GM12872 (cell line): ENCODE data around the gene ACOX3.
A peak's percentile ranks its signal among the peaks of the same experiment; 100 is the strongest.

Experiments used
- CTCF ChIP-seq: IDR thresholded peaks from 3 replicates; pipeline ENCODE4 v1.5.1; 2011; ENCODE audit warnings: low read depth, mild to moderate bottlenecking, low read length, moderate library complexity; ENCODE audit not compliant: insufficient read depth

ACOX3 gene

DNA sequence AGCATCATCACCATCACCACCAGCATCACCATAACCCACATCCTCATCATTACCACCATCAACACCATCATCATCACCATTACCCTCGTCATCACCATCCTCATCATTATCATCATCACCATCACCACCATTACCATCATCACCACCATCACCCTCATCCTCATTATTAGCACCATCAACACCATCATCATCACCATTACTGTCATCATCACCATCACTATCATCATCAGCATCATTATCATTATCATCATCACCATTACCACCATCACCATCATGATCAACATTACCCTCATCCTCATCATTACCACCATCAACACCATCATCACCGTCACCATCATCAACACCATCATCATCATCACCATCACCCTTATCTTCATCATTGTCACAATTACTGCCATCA lies 119.3 kb downstream of the ACOX3 start:
- no peak for TF ChIP-seq CTCF

DNA sequence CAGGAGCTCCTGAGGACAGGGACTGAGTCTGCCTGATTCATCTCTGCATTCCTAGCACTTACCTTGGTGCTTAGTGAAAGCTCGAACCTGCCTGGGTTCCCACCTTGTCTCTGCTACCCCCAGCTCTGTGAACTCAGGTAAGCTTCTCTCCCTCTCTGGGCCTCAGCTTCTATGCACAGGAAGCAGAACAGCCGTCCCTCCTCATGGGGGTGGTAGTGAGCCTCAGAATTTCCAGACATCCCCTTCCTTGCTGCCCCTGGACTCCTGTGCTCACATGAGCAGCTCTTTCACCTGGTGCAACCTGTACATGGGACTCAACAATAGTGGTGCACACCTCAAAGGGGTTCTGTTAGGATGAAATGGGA lies 120.2 kb downstream of the ACOX3 start:
- peak; percentile 41; the same call in 2 of the 3 replicates for TF ChIP-seq CTCF

DNA sequence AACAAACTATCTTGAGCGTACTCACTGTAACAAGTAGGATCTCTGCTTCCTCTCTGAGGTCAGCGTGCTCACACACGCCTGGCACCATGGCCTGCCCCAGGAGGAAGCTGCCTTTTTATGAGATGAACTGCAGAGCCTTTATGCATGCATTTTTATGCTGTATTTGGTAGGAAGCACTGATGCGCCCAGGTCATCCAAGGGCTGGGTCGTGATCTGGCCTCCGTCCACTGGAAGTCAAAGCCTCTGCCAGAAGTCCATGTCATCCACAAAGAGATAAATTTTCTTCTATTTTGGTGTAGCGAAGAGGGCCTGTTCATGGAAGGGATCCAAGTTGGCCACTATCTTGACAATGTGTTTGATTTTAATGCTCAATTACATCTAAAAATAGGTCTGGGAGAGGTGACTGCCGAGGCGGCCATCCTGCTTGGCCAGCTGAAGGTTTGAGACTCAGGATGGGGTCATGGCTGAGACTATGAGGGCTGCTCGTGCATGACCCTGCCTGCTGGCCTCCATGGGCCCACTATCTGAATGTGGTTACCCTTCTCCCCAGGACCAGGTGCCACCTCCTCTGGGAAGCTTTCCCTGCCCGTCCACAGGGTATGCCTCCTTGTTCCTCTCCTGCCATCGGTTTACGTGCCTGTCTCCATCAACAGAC lies 120.7 kb downstream of the ACOX3 start:
- no peak for TF ChIP-seq CTCF

GRCh38 chr4:8319061-8319460 lies 121.5 kb downstream of the ACOX3 start:
- TF ChIP-seq CTCF = no peak

GRCh38 chr4:8318509-8318908 lies 122.0 kb downstream of the ACOX3 start:
- no peak for TF ChIP-seq CTCF

DNA sequence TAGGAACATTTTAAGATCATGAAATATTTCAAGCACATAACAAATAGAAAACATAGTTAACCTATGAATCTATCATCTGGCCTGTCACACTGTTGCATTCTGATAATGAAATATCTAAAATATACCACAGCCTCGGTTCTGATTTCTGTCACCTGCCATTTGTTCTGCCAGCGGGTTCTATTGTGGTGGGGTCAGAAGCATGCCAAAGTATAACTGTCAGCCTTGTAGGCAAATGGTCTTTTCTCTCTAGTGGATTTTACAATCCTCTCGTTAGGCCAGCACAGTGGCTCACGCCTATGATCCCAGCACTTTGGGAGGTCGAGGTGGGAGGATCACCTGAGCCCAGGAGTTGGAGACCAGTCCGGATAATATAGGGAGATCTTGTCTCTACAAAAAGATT lies 123.0 kb downstream of the ACOX3 start:
- TF ChIP-seq CTCF = no peak

- TF ChIP-seq CTCF = no peak
Measured at GRCh38 chr4:8316911-8317351, 123.6 kb downstream of the ACOX3 start.
